Activated naive CD4-positive, alpha-beta T cell treated with anti-CD3 and anti-CD28 coated beads, Interleukin-2, amount 50 U/mL, for 72 hours (primary cell): Measurements from ENCODE around the gene C1orf232. TPM values are rescaled to one million over a fixed set of nuclear protein-coding genes. Genes with fewer than 3 reads are reported as not detected.

Experiments
- ATAC-seq, 2 donors: fragments of 150-1000 bp; cut with Tn5 transposase; 2 replicates each; pipeline ENCODE4 v1.10.0; 2021; ENCODE audit warnings: mild to moderate bottlenecking in 2 of 2, moderate library complexity in 2 of 2
- DNase-seq, 2 donors: peaks; one replicate each; pipeline ENCODE4 v3.0.0; 2021 to 2022; ENCODE audit warnings: low spot score in 2 of 2
- H3K27ac Mint-ChIP-seq, 2 donors: one replicate each; pipeline ENCODE4 v1.8.0; 2022; ENCODE audit warnings: mild to moderate bottlenecking in 2 of 2, mixed read lengths in 2 of 2
- H3K36me3 Mint-ChIP-seq, 2 donors: one replicate each; pipeline ENCODE4 v1.8.0; 2022; ENCODE audit warnings: mixed read lengths in 2 of 2
- H3K9me3 Mint-ChIP-seq, 2 donors: one replicate each; pipeline ENCODE4 v1.8.0; 2022; ENCODE audit warnings: mixed read lengths in 2 of 2
- total RNA-seq, 2 donors: library from RNA; stranded (reverse); gene quantifications; one replicate each; pipeline ENCODE4 v1.2.3, GENCODE V29; 2022

The C1orf232 gene
- total RNA-seq, 2 donors from 2014 or later: not detected

- Mint-ChIP-seq H3K9me3 (no peaks in the 10 kb centered on the region), H3K36me3 (no peaks in the 10 kb centered on the region), H3K27ac (peak overlapping the region in 1 of 2 donors; percentile 44)
- DNase-seq (no peak), ATAC-seq (no peak)
Measured at GRCh38 chr1:26184883-26185282, 16.1 kb upstream of the C1orf232 start.

DNA sequence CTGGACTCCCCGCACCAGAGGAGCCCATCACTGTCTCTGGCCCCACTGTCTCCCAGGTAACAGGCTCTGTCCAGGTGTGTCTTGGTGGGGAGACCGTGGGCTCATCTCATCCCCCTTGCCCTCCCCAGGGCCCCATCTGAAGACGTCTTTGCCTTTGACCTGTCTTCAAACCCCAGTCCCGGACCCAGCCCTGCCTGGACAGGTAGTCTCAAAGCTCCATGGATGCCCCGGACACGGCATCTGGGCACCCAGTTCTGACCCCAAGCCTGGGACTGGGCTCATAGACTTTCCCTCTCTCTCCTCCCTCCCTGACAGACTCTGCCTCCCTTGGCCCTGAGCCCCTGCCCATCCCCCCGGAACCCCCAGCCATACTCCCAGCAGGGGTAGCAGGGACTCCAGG, 15.3 kb upstream of the C1orf232 start:
- ATAC-seq (no peak), DNase-seq (no peak)
- Mint-ChIP-seq H3K27ac (peak overlapping the region in 1 of 2 donors; percentile 77), H3K9me3 (no peaks in the 10 kb centered on the region), H3K36me3 (no peaks in the 10 kb centered on the region)

DNA sequence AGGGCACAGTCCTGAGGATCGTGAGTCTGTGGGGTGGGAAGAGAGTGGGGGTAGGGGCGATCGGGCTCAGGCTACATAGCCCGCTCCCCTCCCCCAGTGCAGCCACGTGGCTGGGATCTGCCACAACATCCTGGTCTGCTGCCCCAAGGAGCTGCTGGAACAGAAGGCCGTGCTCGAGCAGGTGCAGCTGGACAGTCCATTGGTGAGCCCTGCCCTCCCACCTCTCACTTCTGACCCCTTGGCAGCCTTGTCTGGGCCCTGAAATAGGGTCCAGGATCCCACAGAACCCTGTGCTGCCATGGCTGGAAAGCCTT, 13.6 kb upstream of the C1orf232 start:
- no peak for DNase-seq
- Mint-ChIP-seq H3K36me3 (no peaks in the 10 kb centered on the region), H3K27ac (no peak overlapping the region), H3K9me3 (no peaks in the 10 kb centered on the region)
- ATAC-seq: no peak

DNA sequence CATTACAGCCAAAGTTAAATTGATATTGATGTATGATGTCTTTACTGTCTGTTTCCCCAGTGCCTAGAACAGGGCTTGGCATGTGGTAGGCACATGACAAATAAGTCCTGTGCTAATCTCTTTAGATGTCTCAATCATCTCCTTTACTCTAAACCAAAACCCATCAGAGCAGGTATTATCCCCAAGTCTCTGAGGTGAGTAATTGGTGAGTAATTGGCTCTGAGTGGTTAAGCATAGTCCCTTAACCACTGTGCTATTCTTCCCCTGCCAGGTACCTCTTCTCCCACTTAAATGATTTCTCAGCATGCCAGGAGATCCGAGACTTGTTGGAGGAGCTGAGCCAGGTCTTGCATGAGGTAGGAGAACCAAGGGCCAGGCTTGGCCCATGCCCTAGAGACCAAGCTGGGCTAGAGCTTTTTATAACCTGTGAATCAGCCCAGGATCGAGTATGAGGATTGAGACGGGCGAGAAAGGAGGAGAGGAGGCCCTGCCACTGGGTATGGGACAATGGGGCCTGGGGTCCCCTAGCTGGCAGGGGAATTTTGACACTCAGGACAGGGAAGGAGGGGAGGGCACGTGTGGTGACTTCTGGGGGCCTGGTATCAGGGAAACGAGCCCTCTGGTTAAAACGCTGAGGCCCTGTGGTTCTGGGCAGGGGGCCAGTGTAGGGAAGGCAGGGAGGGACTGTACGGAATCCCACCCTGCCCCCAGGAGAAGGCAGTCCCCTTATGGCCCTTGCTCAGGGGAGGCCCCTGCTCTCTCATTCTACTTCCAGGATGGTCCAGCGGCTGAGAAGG, 13.0 kb upstream of the C1orf232 start:
- no peak for DNase-seq
- ATAC-seq: peak; percentile 83 to 92
- no peaks in the 10 kb centered on the region for H3K36me3 Mint-ChIP-seq
- H3K9me3 Mint-ChIP-seq: no peaks in the 10 kb centered on the region
- no peak overlapping the region for H3K27ac Mint-ChIP-seq

- no peak overlapping the region for H3K27ac Mint-ChIP-seq
- ATAC-seq: no peak
Measured at GRCh38 chr1:26180010-26180506, 11.3 kb upstream of the C1orf232 start.

GRCh38 chr1:26177182-26177684, 8.5 kb upstream of the C1orf232 start, which contains the start of gene CNKSR1:
CNKSR1 (plus strand) TSS chr1:26177491; CDS start chr1:26177548, 57 bp downstream.
- peak in 1 of 2 donors; percentile 67 for ATAC-seq
- no peak for DNase-seq
- Mint-ChIP-seq H3K36me3 (no peaks in the 10 kb centered on the region), H3K27ac (peak within 1 kb of the TSS; percentile 6 to 74), H3K9me3 (no peaks in the 10 kb centered on the region)

More at GRCh38 chr1:26180010-26180506, 11.3 kb upstream of the C1orf232 start:
- no peaks in the 10 kb centered on the region for H3K9me3 Mint-ChIP-seq
- DNase-seq: no peak
- H3K36me3 Mint-ChIP-seq: no peaks in the 10 kb centered on the region

DNA sequence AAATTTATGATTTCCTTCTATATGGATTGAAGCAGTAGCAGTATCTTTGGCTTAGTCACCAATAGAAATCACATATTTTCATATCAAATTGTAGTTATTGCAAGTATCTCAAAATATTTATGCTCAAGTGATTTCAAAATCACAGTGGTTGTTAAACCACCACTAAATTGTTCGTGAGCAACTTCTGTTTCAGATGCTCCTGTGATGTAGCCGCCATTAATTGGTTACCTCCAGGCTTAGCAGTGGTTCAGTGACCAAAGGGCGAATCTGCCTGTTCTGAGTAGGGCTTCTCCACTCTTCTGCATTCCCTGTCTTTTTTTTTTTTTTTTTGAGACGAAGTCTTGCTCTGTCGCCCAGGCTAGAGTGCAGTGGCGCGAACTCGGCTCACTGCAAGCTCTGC, 6.6 kb upstream of the C1orf232 start:
- Mint-ChIP-seq H3K9me3 (no peaks in the 10 kb centered on the region), H3K36me3 (peaks cover 0 to 6% of the 10 kb centered on the region in 2 donors), H3K27ac (no peak overlapping the region)
- ATAC-seq: no peak
- DNase-seq: no peak

- Mint-ChIP-seq H3K27ac (peak within 1 kb of the TSS; percentile 14 to 91), H3K9me3 (no peaks in the 10 kb centered on the region), H3K36me3 (peaks cover 0 to 6% of the 10 kb centered on the region in 2 donors)
- no peak for ATAC-seq
- DNase-seq: no peak
Measured at GRCh38 chr1:26171084-26172072, 2.6 kb upstream of the C1orf232 start, which contains the start of gene ZNF593OS. ZNF593OS (minus strand) TSS chr1:26171832; CDS start chr1:26171661, 171 bp downstream.

DNA sequence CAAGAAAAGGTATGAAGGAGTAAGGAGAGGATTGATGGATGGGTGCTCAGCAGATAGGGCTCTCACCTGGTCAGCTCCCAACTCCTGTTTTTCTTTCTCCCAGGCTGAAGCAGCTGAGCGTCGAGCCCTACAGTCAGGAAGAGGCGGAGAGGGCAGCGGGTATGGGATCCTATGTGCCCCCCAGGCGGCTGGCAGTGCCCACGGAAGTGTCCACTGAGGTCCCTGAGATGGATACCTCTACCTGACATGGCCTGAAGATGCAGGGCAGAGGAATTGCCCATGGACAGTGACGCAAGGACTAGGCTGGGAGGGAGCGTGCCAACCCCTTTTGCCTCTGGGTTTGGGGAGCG, 1.7 kb upstream of the C1orf232 start:
- H3K27ac Mint-ChIP-seq: peak overlapping the region; percentile 81 to 91
- DNase-seq (no peak), ATAC-seq (no peak)
- H3K9me3 Mint-ChIP-seq: no peaks in the 10 kb centered on the region
- peaks cover 0 to 6% of the 10 kb centered on the region in 2 donors for H3K36me3 Mint-ChIP-seq

- H3K27ac Mint-ChIP-seq: peak within 1 kb of the TSS; percentile 88 to 91
- H3K36me3 Mint-ChIP-seq: peaks cover 0 to 6% of the 10 kb centered on the region in 2 donors
- DNase-seq (peak; percentile 91 to 93), ATAC-seq (peak; percentile 96 to 97)
- H3K9me3 Mint-ChIP-seq: no peaks in the 10 kb centered on the region
Measured at GRCh38 chr1:26169669-26170471, 1.1 kb upstream of the C1orf232 start, which contains the start of gene ZNF593. ZNF593 (plus strand) TSS chr1:26169908; CDS start chr1:26169984, 76 bp downstream.

DNA sequence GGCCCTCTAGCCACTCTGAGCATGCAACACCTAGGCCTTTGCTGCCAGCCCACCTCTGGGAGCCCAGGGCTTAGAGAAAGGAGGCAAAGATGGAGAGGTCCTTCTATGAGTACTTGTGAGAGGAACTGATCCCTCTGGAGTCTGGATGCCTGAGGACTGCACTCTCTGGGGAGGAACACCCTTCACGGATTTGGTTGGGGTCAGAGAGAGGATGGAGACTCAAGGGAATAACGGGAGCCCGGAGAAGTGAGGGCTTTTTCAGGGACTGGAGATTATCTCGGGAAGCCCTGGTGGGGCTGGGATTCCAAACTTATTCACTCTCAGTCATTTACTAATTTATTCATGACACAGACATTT, 413 bp upstream of the C1orf232 start:
- no peak for ATAC-seq
- Mint-ChIP-seq H3K9me3 (no peaks in the 10 kb centered on the region), H3K27ac (peak overlapping the region; percentile 55 to 91), H3K36me3 (peaks cover 0 to 6% of the 10 kb centered on the region in 2 donors)
- DNase-seq: no peak

GRCh38 chr1:26166719-26167281, 2.0 kb downstream of the C1orf232 start:
- no peak overlapping the region for H3K27ac Mint-ChIP-seq
- ATAC-seq (no peak), DNase-seq (no peak)
- H3K9me3 Mint-ChIP-seq: no peaks in the 10 kb centered on the region
- peaks cover 0 to 6% of the 10 kb centered on the region in 2 donors for H3K36me3 Mint-ChIP-seq

GRCh38 chr1:26164861-26165842, 3.6 kb downstream of the C1orf232 start:
- no peak for DNase-seq
- H3K9me3 Mint-ChIP-seq: no peaks in the 10 kb centered on the region

GRCh38 chr1:26164036-26164860, 4.5 kb downstream of the C1orf232 start:
- DNase-seq (peak in 1 of 2 donors; percentile 74), ATAC-seq (peak; percentile 69 to 80)
- Mint-ChIP-seq H3K27ac (no peak overlapping the region), H3K9me3 (no peaks in the 10 kb centered on the region), H3K36me3 (no peaks in the 10 kb centered on the region)

More at GRCh38 chr1:26164861-26165842, 3.6 kb downstream of the C1orf232 start:
- no peak for ATAC-seq
- no peak overlapping the region for H3K27ac Mint-ChIP-seq
- no peaks in the 10 kb centered on the region for H3K36me3 Mint-ChIP-seq
